H1 (cell line): ENCODE data around the gene GTF3C5. TPM values are rescaled to one million over a fixed set of nuclear protein-coding genes. Genes with fewer than 3 reads are reported as not detected.

Experiments
- CBX8 ChIP-seq: fragments of 300-800, 300-1000 bp; sonication (generic); IDR thresholded peaks from 2 replicates; pipeline ENCODE4 v1.7.1; 2016; ENCODE audit warnings: low read depth, low read length, borderline replicate concordance
- CEBPB ChIP-seq: IDR thresholded peaks from 2 replicates; pipeline ENCODE4 v1.6.1; 2012; ENCODE audit warnings: low read depth, low read length
- CHD7 ChIP-seq: fragments of 300-600 bp; sonication (generic); IDR thresholded peaks from 2 replicates; pipeline ENCODE4 v1.7.1; 2012; ENCODE audit warnings: low read length, moderate library complexity, mild to moderate bottlenecking, inconsistent platforms; ENCODE audit not compliant: insufficient replicate concordance
- EGR1 ChIP-seq: IDR thresholded peaks from 2 replicates; pipeline ENCODE4 v1.6.1; 2011; ENCODE audit warnings: low read depth, low read length, borderline replicate concordance
- MAFK ChIP-seq: IDR thresholded peaks from 2 replicates; pipeline ENCODE4 v1.6.1; 2012; ENCODE audit warnings: low read depth, mild to moderate bottlenecking, improper control_type of control experiment, low read length
- MAX ChIP-seq: IDR thresholded peaks from 2 replicates; pipeline ENCODE4 v1.6.1; 2012; ENCODE audit warnings: inconsistent platforms
- NRF1 ChIP-seq: IDR thresholded peaks from 2 replicates; pipeline ENCODE4 v1.6.1; 2011; ENCODE audit warnings: mild to moderate bottlenecking, low read depth, low read length, improper control_type of control experiment
- SIN3A ChIP-seq, 2 experiments: IDR thresholded peaks in 1 of 2; conservative IDR thresholded peaks in 1 of 2; 2 replicates each; pipeline ENCODE4 v1.6.1; 2011 to 2012; ENCODE audit warnings: low read length in 2 of 2, improper control_type of control experiment in 1 of 2, low read depth in 1 of 2, mild to moderate bottlenecking in 1 of 2
- SP2 ChIP-seq: IDR thresholded peaks from 2 replicates; pipeline ENCODE4 v1.6.1; 2012; ENCODE audit warnings: mild to moderate bottlenecking, low read length, inconsistent platforms
- TAF1 ChIP-seq: IDR thresholded peaks from 2 replicates; pipeline ENCODE4 v1.6.1; 2011; ENCODE audit warnings: mild to moderate bottlenecking, low read depth, low read length
- TBP ChIP-seq: IDR thresholded peaks from 2 replicates; pipeline ENCODE4 v1.6.1; 2011; ENCODE audit warnings: low read depth, low read length, improper control_type of control experiment
- polyA plus RNA-seq, 7 experiments: library from polyadenylated mRNA; depleted of rRNA in 3 of 7; stranded (reverse) in 5 of 7; unstranded in 2 of 7; fragments of >200 nt in 5 of 7; fragments of 200-250 nt in 2 of 7; gene quantifications; 1 replicate in 5 of 7; 2 replicates in 1 of 7; 4 replicates in 1 of 7; pipeline versions ENCODE4 v1.2.1 to v1.2.3, GENCODE V29; 2011 to 2013; ENCODE audit warnings: missing spikeins in 2 of 7, mixed read lengths in 2 of 7
- total RNA-seq: library from RNA; stranded (reverse); fragmentation: NEBNext Ultra II Directional; extraction: Animal tissue kit (Norgen Biotek cat#: 25700); gene quantifications from 2 replicates; pipeline ENCODE4 v1.2.1, GENCODE V29; 2021

Gene GTF3C5
- total and polyA plus RNA-seq, 2 of the 8 experiments (the other 6 are each of a cell fraction or from before 2014, with no cell fraction given): 78.7 to 87.1 TPM

- TF ChIP-seq CHD7 (no peak), SIN3A (conservative IDR thresholded peaks at IDR 0.05 in 1 of 2, IDR thresholded peaks at IDR 0.05 in 1 of 2; ENCODE audit: low read depth in 1 of 2, low read length in 2 of 2) (no peak), TAF1 (no peak), TBP (no peak), CBX8 (no peak), NRF1 (no peak), CEBPB (no peak), MAX (no peak), SP2 (no peak), EGR1 (no peak), MAFK (no peak)
Observed at GRCh38 chr9:133106511-133107244, 75.9 kb downstream of the GTF3C5 start (continued).
